ENCODE results near the gene IFT80. TPM values are rescaled to one million over a fixed set of nuclear protein-coding genes. Genes with fewer than 3 reads are reported as not detected.

IFT80 gene
- total RNA-seq, 1 experiment from 2014 or later: 26.9 TPM

DNA sequence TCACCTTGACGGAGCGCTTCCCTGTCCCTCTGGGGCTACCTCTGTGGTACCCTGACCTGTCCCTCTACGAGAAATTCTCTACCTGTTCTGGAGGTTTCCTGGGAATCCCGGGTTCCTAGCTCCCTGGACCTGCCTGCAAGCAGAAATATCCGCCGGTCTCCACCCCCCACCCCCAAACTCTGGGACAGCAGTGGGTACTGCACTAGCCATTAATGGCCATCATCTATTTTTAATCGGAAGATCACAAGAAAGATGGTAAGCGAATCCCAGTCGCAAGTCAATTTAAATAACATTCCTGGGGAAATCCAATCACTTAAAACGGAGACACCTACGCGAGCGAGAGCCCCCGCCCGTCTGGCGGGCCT lies 174.2 kb downstream of the IFT80 start:
- H3K4me1 Mint-ChIP-seq: peaks cover 17% of the 10 kb centered on the region
- H3K36me3 Mint-ChIP-seq: no peaks in the 10 kb centered on the region
- ChIA-PET CTCF (interaction anchor here (1.1 to 2.8 kb wide), 5 partner anchors 10 to 192 kb away, joined by 3 to 9 read pairs (median 6); no protein-coding TSS in a partner anchor), POLR2A (interaction anchor here (0.9 kb wide), 2 partner anchors 10 to 224 kb away, joined by 3 read pairs; partner anchors contain the start of gene TRIM59)
- peak overlapping the region; percentile 83 for H3K4me3 Mint-ChIP-seq
- TF ChIP-seq ZNF512 (CRISPR knock-in tag; IDR thresholded peaks at IDR 0.05; ENCODE audit: borderline replicate concordance) (no peak), CBFB (CRISPR knock-in tag; IDR thresholded peaks at IDR 0.05; ENCODE audit: low read depth) (no peak), AR (CRISPR knock-in tag; IDR thresholded peaks at IDR 0.05) (no peak), ZMAT4 (CRISPR knock-in tag; IDR thresholded peaks at IDR 0.05) (no peak), SMAD4 (CRISPR knock-in tag; IDR thresholded peaks at IDR 0.05) (no peak)
- ATAC-seq (peak; percentile 8), DNase-seq (ENCODE audit: low spot score) (peak; percentile 16)
- no peaks in the 10 kb centered on the region for H3K9me3 Mint-ChIP-seq
- H3K27me3 Mint-ChIP-seq (ENCODE audit: low read depth): peaks cover 73% of the 10 kb centered on the region
- no peak overlapping the region for H3K27ac Mint-ChIP-seq

- peak overlapping the region; percentile 83 for H3K4me3 Mint-ChIP-seq
- TF ChIP-seq ZNF671 (CRISPR knock-in tag; IDR thresholded peaks at IDR 0.05): no peak
- CTCF ChIA-PET: interaction anchor here (1.1 to 2.8 kb wide), 4 partner anchors 13 to 192 kb away, joined by 3 to 9 read pairs (median 5); no protein-coding TSS in a partner anchor
These were observed 174.8 kb downstream of the IFT80 start for GRCh38 chr3:160224256-160224655.

DNA sequence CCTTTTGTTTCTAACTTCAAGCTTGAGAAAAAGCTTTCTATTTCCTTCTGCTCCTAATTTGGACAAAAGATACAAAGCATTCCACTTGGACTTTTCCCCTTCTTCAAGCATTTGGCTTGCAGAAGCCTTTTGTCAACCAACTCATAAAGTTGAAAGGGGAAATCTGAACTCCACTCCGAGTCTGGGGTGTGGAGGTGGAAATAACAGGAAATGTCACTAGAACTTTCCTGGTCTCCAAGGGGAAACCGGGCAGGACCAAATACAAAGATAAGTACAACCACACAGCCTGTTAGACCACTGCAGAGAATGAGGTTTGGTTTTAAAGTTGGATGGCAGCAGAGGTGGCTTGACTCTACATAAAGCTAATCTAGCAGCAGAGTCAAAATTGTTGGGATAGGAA lies 178.0 kb downstream of the IFT80 start:
- DNase-seq (ENCODE audit: low spot score) (no peak), ATAC-seq (no peak)
- no peak overlapping the region for H3K27ac Mint-ChIP-seq
- POLR2A ChIA-PET: no interaction called here
- H3K9me3 Mint-ChIP-seq: no peaks in the 10 kb centered on the region
- H3K27me3 Mint-ChIP-seq (ENCODE audit: low read depth): peaks cover 42% of the 10 kb centered on the region
- CTCF ChIA-PET: no interaction called here
- no peaks in the 10 kb centered on the region for H3K36me3 Mint-ChIP-seq
- H3K4me1 Mint-ChIP-seq: peaks cover 14% of the 10 kb centered on the region
- H3K4me3 Mint-ChIP-seq: no peak overlapping the region
- TF ChIP-seq TCF7 (CRISPR knock-in tag; IDR thresholded peaks at IDR 0.05; ENCODE audit: low read depth): no peak
- TF ChIP-seq CREB1 (CRISPR knock-in tag; IDR thresholded peaks at IDR 0.05): no peak
- no peak for TF ChIP-seq MYBL2 (CRISPR knock-in tag; IDR thresholded peaks at IDR 0.05)
- no peak for TF ChIP-seq AR (CRISPR knock-in tag; IDR thresholded peaks at IDR 0.05)
- no peak for TF ChIP-seq FOXK1 (CRISPR knock-in tag; IDR thresholded peaks at IDR 0.05)
- no peak for TF ChIP-seq ZSCAN18 (CRISPR knock-in tag; IDR thresholded peaks at IDR 0.05)
- no peak for TF ChIP-seq ZNF425 (CRISPR knock-in tag; conservative IDR thresholded peaks at IDR 0.05)
- no peak for TF ChIP-seq ZNF532 (CRISPR knock-in tag; IDR thresholded peaks at IDR 0.05; ENCODE audit: borderline replicate concordance)
- TF ChIP-seq TEAD1 (CRISPR knock-in tag; IDR thresholded peaks at IDR 0.05): no peak

More at GRCh38 chr3:160224256-160224655, 174.8 kb downstream of the IFT80 start:
- Mint-ChIP-seq H3K9me3 (no peaks in the 10 kb centered on the region), H3K27me3 (ENCODE audit: low read depth) (peaks cover 70% of the 10 kb centered on the region), H3K36me3 (no peaks in the 10 kb centered on the region), H3K27ac (no peak overlapping the region), H3K4me1 (peaks cover 17% of the 10 kb centered on the region)
- peak; percentile 21; the same call in 1 of the 2 replicates for ATAC-seq
- no peak for DNase-seq (ENCODE audit: low spot score)
- POLR2A ChIA-PET: no interaction called here

Data from WTC11 (cell line).